Panc1 (cell line): Measurements from ENCODE around the gene KDM4B.

Experiments
- CTCF ChIP-seq: fragments of 450-650 bp; IDR thresholded peaks from 2 replicates; pipeline ENCODE4 v1.5.1; 2017; ENCODE audit warnings: mild to moderate bottlenecking
- POLR2AphosphoS5 ChIP-seq: IDR thresholded peaks from 2 replicates; pipeline ENCODE4 v1.6.1; 2012; ENCODE audit warnings: mild to moderate bottlenecking, low read depth, low read length, moderate library complexity
- TCF7L2 ChIP-seq: IDR thresholded peaks from 2 replicates; pipeline ENCODE4 v1.6.1; 2011; ENCODE audit warnings: mild to moderate bottlenecking, low read depth, low read length, inconsistent platforms
- TF ChIP-seq, protein P1 (sequence below), 2 experiments: IDR thresholded peaks; 2 replicates each; pipeline ENCODE4 v1.6.1; 2011 to 2012; ENCODE audit warnings: low read depth in 2 of 2, control low read depth in 1 of 2, low read length in 1 of 2, mild to moderate bottlenecking in 1 of 2, moderate library complexity in 1 of 2; ENCODE audit not compliant: insufficient read depth in 1 of 2

GRCh38 chr19:5103812-5104410, 135.0 kb downstream of the KDM4B start:
- TF ChIP-seq POLR2AphosphoS5: no peak
- no peak for TF ChIP-seq CTCF
- TF ChIP-seq TCF7L2: no peak
- TF ChIP-seq, protein P1, sequence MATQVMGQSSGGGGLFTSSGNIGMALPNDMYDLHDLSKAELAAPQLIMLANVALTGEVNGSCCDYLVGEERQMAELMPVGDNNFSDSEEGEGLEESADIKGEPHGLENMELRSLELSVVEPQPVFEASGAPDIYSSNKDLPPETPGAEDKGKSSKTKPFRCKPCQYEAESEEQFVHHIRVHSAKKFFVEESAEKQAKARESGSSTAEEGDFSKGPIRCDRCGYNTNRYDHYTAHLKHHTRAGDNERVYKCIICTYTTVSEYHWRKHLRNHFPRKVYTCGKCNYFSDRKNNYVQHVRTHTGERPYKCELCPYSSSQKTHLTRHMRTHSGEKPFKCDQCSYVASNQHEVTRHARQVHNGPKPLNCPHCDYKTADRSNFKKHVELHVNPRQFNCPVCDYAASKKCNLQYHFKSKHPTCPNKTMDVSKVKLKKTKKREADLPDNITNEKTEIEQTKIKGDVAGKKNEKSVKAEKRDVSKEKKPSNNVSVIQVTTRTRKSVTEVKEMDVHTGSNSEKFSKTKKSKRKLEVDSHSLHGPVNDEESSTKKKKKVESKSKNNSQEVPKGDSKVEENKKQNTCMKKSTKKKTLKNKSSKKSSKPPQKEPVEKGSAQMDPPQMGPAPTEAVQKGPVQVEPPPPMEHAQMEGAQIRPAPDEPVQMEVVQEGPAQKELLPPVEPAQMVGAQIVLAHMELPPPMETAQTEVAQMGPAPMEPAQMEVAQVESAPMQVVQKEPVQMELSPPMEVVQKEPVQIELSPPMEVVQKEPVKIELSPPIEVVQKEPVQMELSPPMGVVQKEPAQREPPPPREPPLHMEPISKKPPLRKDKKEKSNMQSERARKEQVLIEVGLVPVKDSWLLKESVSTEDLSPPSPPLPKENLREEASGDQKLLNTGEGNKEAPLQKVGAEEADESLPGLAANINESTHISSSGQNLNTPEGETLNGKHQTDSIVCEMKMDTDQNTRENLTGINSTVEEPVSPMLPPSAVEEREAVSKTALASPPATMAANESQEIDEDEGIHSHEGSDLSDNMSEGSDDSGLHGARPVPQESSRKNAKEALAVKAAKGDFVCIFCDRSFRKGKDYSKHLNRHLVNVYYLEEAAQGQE (IDR thresholded peaks at IDR 0.05; ENCODE audit: insufficient read depth in 1 of 2, low read depth in 2 of 2, low read length in 1 of 2): no peak
